ENCODE measurements around the gene RWDD4. TPM values are rescaled to one million over a fixed set of nuclear protein-coding genes. Genes with fewer than 3 reads are reported as not detected.
A peak's percentile ranks its signal among the peaks of the same experiment; 100 is the strongest.

The RWDD4 gene
- total and polyA plus RNA-seq, 9 of the 15 experiments (the other 6 are each of a cell fraction or from before 2014, with no cell fraction given) = 8.4 to 32.5 (median 24.2) TPM

DNA sequence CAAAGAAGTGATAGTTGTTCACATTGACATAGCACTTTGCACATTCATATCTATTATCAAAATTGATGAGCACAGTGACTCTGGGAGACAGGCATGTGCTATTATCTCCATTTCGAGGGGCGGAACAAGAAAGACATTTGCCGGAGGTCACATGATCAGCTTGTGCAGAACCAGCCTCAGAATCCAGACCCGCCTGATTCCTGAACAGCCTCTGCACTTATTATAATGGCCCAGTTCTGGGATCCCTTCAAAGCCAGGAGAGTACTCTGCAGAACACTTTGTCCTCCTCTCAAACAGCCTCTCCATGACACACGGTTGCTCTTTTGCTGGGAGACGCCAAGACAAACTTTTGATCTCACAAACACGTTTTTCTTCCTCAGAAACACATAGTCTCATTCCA is 48.4 kb downstream of the RWDD4 start (continued):
- TF ChIP-seq, protein P1, sequence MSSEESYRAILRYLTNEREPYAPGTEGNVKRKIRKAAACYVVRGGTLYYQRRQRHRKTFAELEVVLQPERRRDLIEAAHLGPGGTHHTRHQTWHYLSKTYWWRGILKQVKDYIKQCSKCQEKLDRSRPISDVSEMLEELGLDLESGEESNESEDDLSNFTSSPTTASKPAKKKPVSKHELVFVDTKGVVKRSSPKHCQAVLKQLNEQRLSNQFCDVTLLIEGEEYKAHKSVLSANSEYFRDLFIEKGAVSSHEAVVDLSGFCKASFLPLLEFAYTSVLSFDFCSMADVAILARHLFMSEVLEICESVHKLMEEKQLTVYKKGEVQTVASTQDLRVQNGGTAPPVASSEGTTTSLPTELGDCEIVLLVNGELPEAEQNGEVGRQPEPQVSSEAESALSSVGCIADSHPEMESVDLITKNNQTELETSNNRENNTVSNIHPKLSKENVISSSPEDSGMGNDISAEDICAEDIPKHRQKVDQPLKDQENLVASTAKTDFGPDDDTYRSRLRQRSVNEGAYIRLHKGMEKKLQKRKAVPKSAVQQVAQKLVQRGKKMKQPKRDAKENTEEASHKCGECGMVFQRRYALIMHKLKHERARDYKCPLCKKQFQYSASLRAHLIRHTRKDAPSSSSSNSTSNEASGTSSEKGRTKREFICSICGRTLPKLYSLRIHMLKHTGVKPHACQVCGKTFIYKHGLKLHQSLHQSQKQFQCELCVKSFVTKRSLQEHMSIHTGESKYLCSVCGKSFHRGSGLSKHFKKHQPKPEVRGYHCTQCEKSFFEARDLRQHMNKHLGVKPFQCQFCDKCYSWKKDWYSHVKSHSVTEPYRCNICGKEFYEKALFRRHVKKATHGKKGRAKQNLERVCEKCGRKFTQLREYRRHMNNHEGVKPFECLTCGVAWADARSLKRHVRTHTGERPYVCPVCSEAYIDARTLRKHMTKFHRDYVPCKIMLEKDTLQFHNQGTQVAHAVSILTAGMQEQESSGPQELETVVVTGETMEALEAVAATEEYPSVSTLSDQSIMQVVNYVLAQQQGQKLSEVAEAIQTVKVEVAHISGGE (CRISPR knock-in tag; IDR thresholded peaks at IDR 0.05) = no peak
- no peak for TF ChIP-seq HOXB6 (CRISPR knock-in tag; IDR thresholded peaks at IDR 0.05; ENCODE audit: borderline replicate concordance)
- no peak for TF ChIP-seq SP1 (CRISPR knock-in tag; IDR thresholded peaks at IDR 0.05)
- TF ChIP-seq L3MBTL2 (IDR thresholded peaks at IDR 0.05) = peak; percentile 85
- TF ChIP-seq MYC (IDR thresholded peaks at IDR 0.05; ENCODE audit: low read depth, low read length) = 0 out of 2 replicates have a peak, but pooled peaks have one; percentile 16
- TF ChIP-seq MYC (CRISPR knock-in tag; IDR thresholded peaks at IDR 0.05; ENCODE audit: borderline replicate concordance, low read depth) = no peak
- TF ChIP-seq RAD51 (IDR thresholded peaks at IDR 0.05; ENCODE audit: borderline replicate concordance, low read depth) = peak; percentile 44; the same call in 1 of the 2 replicates
- no peak for TF ChIP-seq PML (IDR thresholded peaks at IDR 0.05; ENCODE audit: low read length)
- no peak for TF ChIP-seq SOX6 (IDR thresholded peaks at IDR 0.05)
- no peak for TF ChIP-seq ZNF766 (CRISPR knock-in tag; conservative IDR thresholded peaks at IDR 0.05)
- peak; percentile 16; the same call in 1 of the 2 replicates for TF ChIP-seq TOE1 (IDR thresholded peaks at IDR 0.05; ENCODE audit: borderline replicate concordance)
- TF ChIP-seq TOE1 (CRISPR knock-in tag; IDR thresholded peaks at IDR 0.05; ENCODE audit: borderline replicate concordance, low read depth) = no peak
- TF ChIP-seq MCM7 (IDR thresholded peaks at IDR 0.05) = no peak
- no peak for TF ChIP-seq XRCC4 (IDR thresholded peaks at IDR 0.05; ENCODE audit: extremely low read depth, insufficient read depth, insufficient read length)
- no peak for TF ChIP-seq KDM5B (IDR thresholded peaks at IDR 0.05; ENCODE audit: insufficient replicate concordance, low read depth, low read length)
- TF ChIP-seq PHF21A (IDR thresholded peaks at IDR 0.05; ENCODE audit: borderline replicate concordance, low read depth) = no peak
- TF ChIP-seq, protein P2, sequence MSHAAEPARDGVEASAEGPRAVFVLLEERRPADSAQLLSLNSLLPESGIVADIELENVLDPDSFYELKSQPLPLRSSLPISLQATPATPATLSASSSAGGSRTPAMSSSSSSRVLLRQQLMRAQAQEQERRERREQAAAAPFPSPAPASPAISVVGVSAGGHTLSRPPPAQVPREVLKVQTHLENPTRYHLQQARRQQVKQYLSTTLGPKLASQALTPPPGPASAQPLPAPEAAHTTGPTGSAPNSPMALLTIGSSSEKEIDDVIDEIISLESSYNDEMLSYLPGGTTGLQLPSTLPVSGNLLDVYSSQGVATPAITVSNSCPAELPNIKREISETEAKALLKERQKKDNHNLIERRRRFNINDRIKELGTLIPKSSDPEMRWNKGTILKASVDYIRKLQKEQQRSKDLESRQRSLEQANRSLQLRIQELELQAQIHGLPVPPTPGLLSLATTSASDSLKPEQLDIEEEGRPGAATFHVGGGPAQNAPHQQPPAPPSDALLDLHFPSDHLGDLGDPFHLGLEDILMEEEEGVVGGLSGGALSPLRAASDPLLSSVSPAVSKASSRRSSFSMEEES (CRISPR knock-in tag; IDR thresholded peaks at IDR 0.05) = peak; percentile 93
- TF ChIP-seq, protein P3, sequence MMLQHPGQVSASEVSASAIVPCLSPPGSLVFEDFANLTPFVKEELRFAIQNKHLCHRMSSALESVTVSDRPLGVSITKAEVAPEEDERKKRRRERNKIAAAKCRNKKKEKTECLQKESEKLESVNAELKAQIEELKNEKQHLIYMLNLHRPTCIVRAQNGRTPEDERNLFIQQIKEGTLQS (IDR thresholded peaks at IDR 0.05) = no peak
- TF ChIP-seq, protein P3 (CRISPR knock-in tag; conservative IDR thresholded peaks at IDR 0.05) = no peak
- no peak for TF ChIP-seq SIX5 (IDR thresholded peaks at IDR 0.05; ENCODE audit: borderline replicate concordance in 1 of 2, insufficient read depth in 1 of 2, low read depth in 1 of 2, low read length in 2 of 2)
- no peak for TF ChIP-seq TAF15 (IDR thresholded peaks at IDR 0.05; ENCODE audit: low read depth, low read length)
- TF ChIP-seq ETS2 (tag; IDR thresholded peaks at IDR 0.05; ENCODE audit: borderline replicate concordance, poor library complexity, severe bottlenecking) = no peak
